Nephron progenitor cell (in vitro differentiated cells): Measurements from ENCODE around the gene PLCD4.

Experiments
- DNase-seq: peaks from one replicate; pipeline ENCODE4 v3.0.0; 2021
- H3K27ac Mint-ChIP-seq: 2 replicates; pipeline ENCODE4 v1.8.0; 2021; ENCODE audit warnings: mild to moderate bottlenecking, moderate library complexity, mixed read lengths
- H3K27me3 Mint-ChIP-seq: 2 replicates; pipeline ENCODE4 v1.8.0; 2021; ENCODE audit warnings: mild to moderate bottlenecking, low read depth, mixed read lengths; ENCODE audit not compliant: poor library complexity
- H3K36me3 Mint-ChIP-seq: 2 replicates; pipeline ENCODE4 v1.8.0; 2021; ENCODE audit warnings: low read depth, mixed read lengths
- H3K4me1 Mint-ChIP-seq: 2 replicates; pipeline ENCODE4 v1.8.0; 2021; ENCODE audit warnings: mixed read lengths
- H3K4me3 Mint-ChIP-seq: 2 replicates; pipeline ENCODE4 v1.8.0; 2021; ENCODE audit warnings: mild to moderate bottlenecking, moderate library complexity, mixed read lengths
- H3K9me3 Mint-ChIP-seq: 2 replicates; pipeline ENCODE4 v1.8.0; 2021; ENCODE audit warnings: mild to moderate bottlenecking, moderate library complexity, mixed read lengths
- TF ChIP-seq, protein P1 (sequence below): fragments of 200-600 bp; sonication (generic); IDR thresholded peaks from 2 replicates; pipeline ENCODE4 v1.5.0; 2021; ENCODE audit warnings: antibody characterized with exemption

The PLCD4 gene

DNA sequence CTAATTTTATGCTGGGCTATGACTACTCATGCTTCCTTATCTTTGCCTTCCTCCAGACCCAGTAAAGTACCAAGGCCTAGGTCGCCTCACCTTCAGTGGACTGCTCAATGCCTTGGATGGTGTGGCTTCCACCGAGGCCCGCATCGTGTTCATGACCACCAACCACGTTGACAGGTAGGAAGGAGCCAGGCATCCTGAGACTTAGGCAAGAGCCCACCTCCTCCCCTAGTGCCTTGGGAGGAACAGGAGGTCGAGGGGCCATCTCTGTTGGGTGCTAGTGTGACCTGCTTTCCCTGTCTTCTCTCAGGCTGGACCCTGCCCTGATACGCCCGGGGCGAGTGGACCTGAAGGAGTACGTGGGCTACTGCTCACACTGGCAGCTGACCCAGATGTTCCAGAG lies 55.1 kb downstream of the PLCD4 start:
- H3K36me3 Mint-ChIP-seq: peaks cover 45% of the 10 kb centered on the region

DNA sequence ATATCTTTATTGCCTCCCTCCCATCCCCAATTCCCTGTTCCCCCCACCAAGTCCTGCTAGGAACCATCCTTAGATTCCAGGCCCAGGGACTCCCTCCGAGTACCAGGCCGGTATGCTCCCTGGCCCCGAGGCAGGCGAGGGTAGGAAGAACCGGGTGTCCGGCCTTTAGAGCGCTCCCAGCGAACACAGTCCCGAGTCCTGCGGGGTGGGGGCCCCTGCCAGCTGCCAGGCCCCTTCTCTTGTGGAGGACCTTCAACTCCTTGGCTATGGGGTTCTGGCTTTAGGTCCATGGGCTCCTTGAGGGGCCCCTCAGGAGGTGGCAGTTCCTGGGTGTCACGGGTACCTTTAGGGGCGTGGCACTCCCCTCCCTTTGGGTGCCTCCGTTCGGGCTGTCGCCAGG lies 56.2 kb downstream of the PLCD4 start:
- no peak overlapping the region for H3K4me3 Mint-ChIP-seq

More for the DNA sequence above, 55.1 kb downstream of the PLCD4 start:
- Mint-ChIP-seq H3K27ac (no peak overlapping the region), H3K9me3 (no peaks in the 10 kb centered on the region), H3K27me3 (peaks cover 3% of the 10 kb centered on the region), H3K4me3 (no peak overlapping the region), H3K4me1 (peaks cover 25% of the 10 kb centered on the region)
- TF ChIP-seq, protein P1, sequence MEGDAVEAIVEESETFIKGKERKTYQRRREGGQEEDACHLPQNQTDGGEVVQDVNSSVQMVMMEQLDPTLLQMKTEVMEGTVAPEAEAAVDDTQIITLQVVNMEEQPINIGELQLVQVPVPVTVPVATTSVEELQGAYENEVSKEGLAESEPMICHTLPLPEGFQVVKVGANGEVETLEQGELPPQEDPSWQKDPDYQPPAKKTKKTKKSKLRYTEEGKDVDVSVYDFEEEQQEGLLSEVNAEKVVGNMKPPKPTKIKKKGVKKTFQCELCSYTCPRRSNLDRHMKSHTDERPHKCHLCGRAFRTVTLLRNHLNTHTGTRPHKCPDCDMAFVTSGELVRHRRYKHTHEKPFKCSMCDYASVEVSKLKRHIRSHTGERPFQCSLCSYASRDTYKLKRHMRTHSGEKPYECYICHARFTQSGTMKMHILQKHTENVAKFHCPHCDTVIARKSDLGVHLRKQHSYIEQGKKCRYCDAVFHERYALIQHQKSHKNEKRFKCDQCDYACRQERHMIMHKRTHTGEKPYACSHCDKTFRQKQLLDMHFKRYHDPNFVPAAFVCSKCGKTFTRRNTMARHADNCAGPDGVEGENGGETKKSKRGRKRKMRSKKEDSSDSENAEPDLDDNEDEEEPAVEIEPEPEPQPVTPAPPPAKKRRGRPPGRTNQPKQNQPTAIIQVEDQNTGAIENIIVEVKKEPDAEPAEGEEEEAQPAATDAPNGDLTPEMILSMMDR: no peak
- DNase-seq: no peak

DNA sequence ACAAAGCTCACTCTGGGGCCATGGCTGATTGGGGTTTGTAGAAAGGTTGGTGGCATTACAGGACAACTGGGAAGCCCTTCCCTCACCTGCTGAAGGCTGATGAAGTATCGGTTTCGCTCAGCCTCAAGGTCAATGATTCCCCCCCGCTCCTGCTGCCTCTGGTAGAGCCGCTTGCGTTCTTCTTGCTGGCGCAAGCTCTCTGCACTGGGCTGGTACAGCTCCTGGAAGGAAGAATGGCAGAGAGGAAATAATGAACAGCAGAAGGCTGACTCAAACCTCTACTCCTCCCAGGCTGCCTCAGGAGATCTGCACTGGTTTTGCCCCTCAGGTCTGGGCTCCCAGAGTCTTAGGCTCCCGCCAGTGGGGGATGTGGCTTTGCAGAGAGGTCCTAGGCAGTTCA lies 57.0 kb downstream of the PLCD4 start:
- peaks cover 10% of the 10 kb centered on the region for H3K4me1 Mint-ChIP-seq

More for the DNA sequence above, 56.2 kb downstream of the PLCD4 start:
- Mint-ChIP-seq H3K9me3 (no peaks in the 10 kb centered on the region), H3K36me3 (peaks cover 48% of the 10 kb centered on the region), H3K27ac (no peak overlapping the region), H3K4me1 (peaks cover 14% of the 10 kb centered on the region), H3K27me3 (no peaks in the 10 kb centered on the region)
- no peak for DNase-seq
- TF ChIP-seq, protein P1: no peak

DNA sequence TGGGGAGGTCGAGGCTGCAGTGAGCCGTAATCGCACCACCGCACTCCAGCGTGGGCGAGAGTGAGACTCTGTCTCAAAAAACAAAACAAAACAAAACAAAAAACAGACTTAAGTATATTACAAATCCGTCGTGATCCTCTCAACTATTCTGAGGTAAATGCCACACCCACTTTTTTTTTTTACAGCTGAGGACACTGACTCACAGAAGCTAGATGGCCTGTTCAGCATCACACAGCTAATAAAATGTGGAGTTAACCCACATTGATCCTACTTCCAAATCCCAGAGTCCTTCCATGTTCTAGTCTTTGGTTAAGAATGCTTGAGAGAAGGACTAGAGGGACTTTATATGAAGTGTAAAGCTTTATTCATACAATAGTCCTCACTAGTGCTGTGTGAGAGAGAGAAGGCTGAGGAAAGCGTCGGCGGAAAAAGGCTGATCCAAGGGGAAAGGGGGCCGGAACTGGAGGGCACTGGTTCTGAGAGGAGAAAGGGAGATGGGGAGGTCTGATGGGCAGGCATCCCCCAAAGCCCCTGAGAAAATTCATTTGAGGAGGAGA lies 63.5 kb downstream of the PLCD4 start:
- TF ChIP-seq, protein P1: no peak
- no peaks in the 10 kb centered on the region for H3K9me3 Mint-ChIP-seq
- H3K36me3 Mint-ChIP-seq: peaks cover 30% of the 10 kb centered on the region
- peaks cover 3% of the 10 kb centered on the region for H3K27me3 Mint-ChIP-seq
- DNase-seq: no peak
- peaks cover 26% of the 10 kb centered on the region for H3K4me1 Mint-ChIP-seq
- H3K27ac Mint-ChIP-seq: peak overlapping the region; percentile 100
- peak overlapping the region; percentile 100 for H3K4me3 Mint-ChIP-seq

More for the DNA sequence above, 57.0 kb downstream of the PLCD4 start:
- Mint-ChIP-seq H3K27me3 (no peaks in the 10 kb centered on the region), H3K4me3 (no peak overlapping the region), H3K36me3 (peaks cover 48% of the 10 kb centered on the region), H3K9me3 (no peaks in the 10 kb centered on the region), H3K27ac (no peak overlapping the region)
- DNase-seq: no peak
- TF ChIP-seq, protein P1: no peak

DNA sequence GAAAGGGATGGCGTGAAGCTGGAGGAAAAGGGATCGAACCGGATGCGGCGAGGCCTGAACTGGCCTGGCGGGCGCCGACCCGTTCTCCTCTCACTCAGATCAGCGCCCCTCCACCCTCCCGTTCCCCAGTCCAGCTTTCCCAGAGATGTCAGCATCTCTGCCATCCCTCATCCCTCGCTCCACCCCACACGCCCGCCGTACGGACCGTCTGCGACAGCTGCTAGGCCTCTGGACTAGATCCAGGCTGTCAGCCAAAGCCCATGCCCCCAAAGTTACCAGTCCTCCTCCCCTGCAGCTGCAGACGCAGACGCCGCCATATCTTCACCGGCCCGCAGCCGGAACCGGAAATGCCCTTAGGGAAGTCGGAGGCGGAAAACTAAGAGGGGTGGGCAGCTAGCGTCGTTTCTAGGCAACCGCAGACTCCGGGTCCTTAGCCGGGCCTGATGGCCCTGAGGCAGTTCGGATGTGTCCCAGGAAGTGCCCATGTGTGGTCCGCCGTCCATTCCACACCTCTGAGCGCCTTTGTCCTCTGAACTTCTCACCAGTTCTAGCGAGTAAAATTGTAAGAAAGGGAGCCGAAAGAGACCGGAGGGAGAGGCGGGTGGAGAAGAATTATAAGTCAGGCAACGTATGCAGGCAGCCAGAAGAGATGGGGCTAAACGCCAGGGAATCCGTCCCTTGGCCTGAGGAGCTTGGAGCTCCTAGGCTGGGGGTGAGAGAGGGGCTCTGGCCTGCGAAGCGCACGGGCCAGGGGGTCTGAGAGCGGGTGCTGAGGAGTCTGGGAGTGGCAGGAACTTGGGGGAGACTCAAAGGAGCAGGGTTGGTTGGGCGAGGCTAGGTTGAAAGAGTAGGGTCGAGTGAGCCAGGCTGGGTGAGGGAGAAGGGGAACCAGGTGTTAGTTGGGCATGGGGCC lies 64.2 kb downstream of the PLCD4 start, which contains the start of the genes RNF25 and STK36:
Gene RNF25 (minus strand): TSS at position 349 of the 913 bp plus-strand sequence. CDS start 32 bp downstream, at position 317.
Gene STK36 (plus strand): TSS at position 433 of the 913 bp plus-strand sequence. CDS start 744 bp downstream, outside the sequence.
- peak; percentile 82 for DNase-seq
- TF ChIP-seq, protein P1: no peak
- peaks cover 26% of the 10 kb centered on the region for H3K4me1 Mint-ChIP-seq
- peaks cover 30% of the 10 kb centered on the region for H3K36me3 Mint-ChIP-seq
- peak within 1 kb of the TSS; percentile 100 for H3K4me3 Mint-ChIP-seq
- H3K27me3 Mint-ChIP-seq: peaks cover 3% of the 10 kb centered on the region
- peak within 1 kb of the TSS; percentile 100 for H3K27ac Mint-ChIP-seq
- H3K9me3 Mint-ChIP-seq: no peaks in the 10 kb centered on the region
